Motor neuron (in vitro differentiated cells): ENCODE results near the gene SMC3. TPM values are rescaled to one million over a fixed set of nuclear protein-coding genes. Genes with fewer than 3 reads are reported as not detected.
"Not testable (repeated sequence)": the region's sequence is repeated elsewhere in the genome, so short reads cannot be mapped to it uniquely, and the experiment has no call there.

Experiments used
- ATAC-seq, 8 experiments: fragments of 200-7000 bp; cut with Tn5 transposase; replicated peaks in 6 of 8; 2 replicates each; pipeline ENCODE4 v1.8.0; 2021; ENCODE audit warnings: mild to moderate bottlenecking in 8 of 8, moderate library complexity in 8 of 8
- H3K27ac ChIP-seq, 2 donors: fragments of 250-450 bp; sonication (Bioruptor Pico); 2 replicates each; pipeline ENCODE4 v1.9.0; 2021; ENCODE audit warnings: antibody characterized with exemption in 2 of 2, mild to moderate bottlenecking in 2 of 2, moderate library complexity in 1 of 2
- H3K4me1 ChIP-seq, 2 donors: fragments of 250-450 bp; sonication (Bioruptor Pico); replicated peaks in 1 of 2; 2 replicates each; pipeline ENCODE4 v1.6.1; 2021; ENCODE audit warnings: antibody characterized with exemption in 2 of 2, mild to moderate bottlenecking in 2 of 2, moderate library complexity in 1 of 2
- H3K4me3 ChIP-seq, 5 donors: fragments of 250-450 bp; sonication (Bioruptor Pico); 2 replicates each; pipeline ENCODE4 v1.9.0; 2021; ENCODE audit warnings: antibody characterized with exemption in 5 of 5, mild to moderate bottlenecking in 5 of 5, moderate library complexity in 4 of 5
- WGBS, 10 experiments: fragments of 450-650 bp; shearing (Covaris generic); methylation state at CpG; one replicate each; pipeline ENCODE4 v1.0.0; 2022; 5-methylcytosine and 5-hydroxymethylcytosine counted together
- in situ Hi-C, 9 experiments: fragments of 400-800 bp; cut with MboI; loops; one replicate each; pipeline ENCODE4 v1.15.0; 2021; ENCODE audit warnings: low sequenced_read_pairs in 9 of 9, low pct_unique_long_range_greater_than_20kb in 2 of 9; ENCODE audit not compliant: unreplicated experiment in 9 of 9
- total RNA-seq, 8 experiments: library from RNA; unstranded; fragments of 300-600 nt; gene quantifications; 2 replicates each; pipeline versions ENCODE4 v1.2.3 to v1.2.4, GENCODE V29; 2022

Gene SMC3
- total RNA-seq, 8 experiments from 2014 or later: 15.2 to 92.6 (median 46.6) TPM

DNA sequence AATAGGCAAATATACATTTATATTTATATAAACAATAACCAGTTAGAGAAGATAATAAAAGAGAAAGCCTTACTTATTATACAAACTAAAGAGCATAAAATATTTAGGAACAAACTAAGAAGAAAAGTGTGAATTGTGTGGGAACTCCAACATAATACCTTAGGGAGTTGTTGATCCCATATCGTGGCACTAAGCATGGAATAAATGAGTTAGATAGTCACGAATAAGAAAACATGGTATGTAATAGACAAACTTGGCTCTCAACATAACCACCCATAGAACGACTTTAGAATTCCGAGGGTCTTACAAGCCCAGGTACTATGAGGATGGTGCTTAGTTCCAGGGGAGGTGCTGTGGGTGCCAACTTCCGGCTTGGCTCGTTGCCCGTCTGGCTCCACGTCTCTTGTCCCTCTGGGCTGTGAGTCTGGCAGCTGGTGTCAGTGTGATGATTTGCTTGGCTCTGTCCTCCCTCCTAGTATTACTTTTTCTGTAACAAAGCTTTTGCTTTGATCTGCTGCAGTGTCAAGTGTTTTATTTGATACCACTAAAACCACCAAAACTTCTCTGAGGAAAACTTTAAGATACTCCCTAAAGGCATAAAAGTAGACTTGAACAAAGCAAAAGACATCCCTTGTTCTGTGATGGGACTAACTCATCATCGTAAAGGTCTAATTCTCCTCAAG lies 67.2 kb downstream of the SMC3 start:
- Histone ChIP-seq H3K4me3 (no peak overlapping the region), H3K27ac (no peak overlapping the region), H3K4me1 (peaks cover 12% of the 10 kb centered on the region in 2 donors)
- 19 to 90% (median 78%) methylated on average over 1 to 9 of the region's 9 CpGs for WGBS, 10 experiments
- ATAC-seq: no peak
- in situ Hi-C loops: no loop called here

DNA sequence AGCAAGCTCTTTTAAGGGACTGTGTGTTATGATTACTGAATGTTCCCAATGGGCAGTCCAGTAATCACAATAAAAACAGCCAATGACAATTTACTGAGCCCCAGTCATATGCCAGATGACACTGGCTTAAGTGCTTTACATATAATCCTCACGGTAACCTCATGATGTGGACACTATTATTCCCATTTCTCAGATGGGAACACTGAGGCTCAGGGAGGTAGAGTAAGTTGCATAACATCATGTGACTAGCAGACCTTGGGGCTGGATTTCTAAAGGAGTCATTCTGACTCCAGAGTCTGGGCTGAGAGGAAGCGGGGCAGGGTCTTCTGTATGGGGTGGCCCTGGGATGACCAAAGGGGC lies 69.1 kb downstream of the SMC3 start:
- H3K4me3 ChIP-seq: no peak overlapping the region
- H3K27ac ChIP-seq: no peak overlapping the region
- in situ Hi-C loops: no loop called here
- WGBS, 10 experiments: 100% methylated on average over 1 to 2 of the region's 2 CpGs; no CpG with 5 or more reads in 6 of the 10 experiments
- H3K4me1 ChIP-seq: peaks cover 23% of the 10 kb centered on the region in 2 donors
- no peak for ATAC-seq

DNA sequence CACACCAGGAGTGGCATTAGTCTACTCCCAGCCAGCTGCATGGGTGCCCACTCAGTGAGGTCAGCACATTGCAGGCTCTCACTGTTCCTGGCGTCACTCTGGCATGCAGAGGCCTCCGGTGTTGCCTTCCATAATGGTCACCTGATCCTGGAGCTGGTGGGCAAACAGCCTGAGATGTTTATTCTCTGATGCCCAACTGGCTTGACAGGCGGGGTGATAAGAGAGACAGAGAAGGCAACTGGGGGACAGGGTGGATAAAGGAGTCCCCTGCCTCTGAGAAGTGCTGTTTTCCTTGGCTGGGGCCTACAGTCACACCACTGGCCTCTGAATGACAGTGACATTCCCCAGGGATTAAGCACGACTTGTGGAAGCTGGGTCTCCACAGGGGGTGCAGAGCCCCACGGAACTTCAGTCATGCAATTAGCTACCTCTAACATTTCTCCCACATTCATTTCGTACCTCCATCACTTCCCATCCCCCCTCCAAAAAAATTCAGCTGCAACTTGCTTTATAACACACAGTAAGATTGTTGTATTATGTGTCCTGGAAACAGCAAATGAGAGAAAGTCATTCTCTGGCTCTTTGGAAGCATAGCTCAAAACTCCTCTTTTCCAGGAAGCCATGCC lies 69.5 kb downstream of the SMC3 start:
- H3K27ac ChIP-seq: peak overlapping the region in 1 of 2 donors; percentile 6
- ATAC-seq: peak in 3 of 8 experiments; percentile 23 to 47 (median 30)
- 7 to 67% (median 43%) methylated on average over 1 to 2 of the region's 6 CpGs; no CpG with 5 or more reads in 5 of the 10 experiments for WGBS, 10 experiments
- no peak overlapping the region for H3K4me3 ChIP-seq
- peaks cover 28% of the 10 kb centered on the region in 2 donors for H3K4me1 ChIP-seq
- in situ Hi-C loops: no loop called here

DNA sequence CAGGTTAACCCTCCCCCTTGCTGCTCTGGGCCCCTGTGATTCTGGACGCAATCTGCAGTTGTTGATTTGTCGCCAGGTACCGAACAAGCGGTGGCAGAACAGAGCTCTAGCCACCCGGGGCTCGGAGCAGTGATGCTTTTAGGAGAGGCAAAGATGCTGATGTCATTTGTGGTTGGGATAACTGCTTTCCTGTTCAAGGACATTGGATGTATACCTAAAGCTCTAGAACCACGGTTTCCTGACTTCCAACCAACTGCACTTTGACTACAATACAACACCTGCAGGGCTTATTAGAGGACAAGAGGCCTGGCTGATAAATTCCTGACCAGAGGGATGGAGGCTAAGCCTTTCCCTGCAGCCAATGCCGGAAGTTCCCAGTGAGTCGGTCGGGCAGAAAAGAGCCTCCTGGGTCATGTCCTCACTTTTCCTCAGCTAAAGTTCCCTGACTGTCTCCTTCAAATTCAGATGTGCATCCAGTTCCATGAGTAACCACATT lies 70.1 kb downstream of the SMC3 start:
- 22 to 73% (median 51%) methylated on average over 1 to 8 of the region's 10 CpGs; no CpG with 5 or more reads in 2 of the 10 experiments for WGBS, 10 experiments
- peak in 2 of 8 experiments; percentile 28 to 53 for ATAC-seq
- Histone ChIP-seq H3K4me1 (peaks cover 33 to 34% of the 10 kb centered on the region in 2 donors), H3K4me3 (no peak overlapping the region), H3K27ac (no peak overlapping the region)
- in situ Hi-C loops: no loop called here

DNA sequence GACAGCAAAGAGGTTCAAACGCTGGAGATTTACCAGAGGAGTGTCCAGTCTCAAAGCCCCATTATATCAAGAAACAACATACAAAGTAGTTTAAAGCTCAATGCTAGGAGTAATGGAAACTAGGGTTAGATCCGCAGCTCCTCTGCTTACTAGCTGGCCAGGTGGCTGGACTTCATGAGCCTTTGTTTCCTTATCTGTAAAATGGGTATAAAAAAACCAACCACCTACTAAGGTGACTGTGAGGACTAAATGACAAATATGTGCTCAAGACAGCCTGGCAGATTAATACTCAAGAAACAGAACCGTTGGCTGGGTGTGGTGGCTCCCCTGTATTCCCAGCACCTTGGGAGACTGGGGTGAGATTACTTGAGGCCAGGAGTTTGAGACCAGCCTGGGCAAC lies 70.8 kb downstream of the SMC3 start:
- Histone ChIP-seq H3K27ac (no peak overlapping the region), H3K4me3 (no peak overlapping the region), H3K4me1 (peaks cover 39 to 40% of the 10 kb centered on the region in 2 donors)
- 71 to 100% (median 94%) methylated on average over 1 to 3 of the region's 3 CpGs; no CpG with 5 or more reads in 1 of the 10 experiments for WGBS, 10 experiments
- no peak for ATAC-seq
- in situ Hi-C loops: no loop called here

DNA sequence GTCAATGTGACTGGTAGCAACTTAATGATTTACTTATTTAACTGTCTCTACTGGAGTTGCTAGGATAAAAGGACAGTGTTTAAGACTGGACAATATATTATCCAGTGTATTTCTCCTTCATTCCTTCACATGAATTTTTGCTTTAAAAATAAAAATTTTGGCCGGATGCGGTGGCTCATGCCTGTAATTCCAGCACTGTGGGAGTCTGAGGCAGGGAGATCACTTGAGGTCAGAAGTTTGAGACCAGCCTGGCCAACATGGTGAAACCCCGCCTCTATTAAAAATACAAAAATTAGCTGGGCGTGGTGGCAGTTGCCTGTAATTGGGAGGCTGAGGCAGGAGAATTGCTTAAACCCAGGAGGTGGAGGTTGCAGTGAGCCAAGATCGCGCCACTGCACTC lies 71.6 kb downstream of the SMC3 start:
- peaks cover 39 to 40% of the 10 kb centered on the region in 2 donors for H3K4me1 ChIP-seq
- in situ Hi-C loops, H3K27ac ChIP-seq, H3K4me3 ChIP-seq, ATAC-seq: not testable (repeated sequence)
- WGBS, 10 experiments: 93 to 100% (median 99%) methylated on average over 2 to 6 of the region's 6 CpGs; no CpG with 5 or more reads in 2 of the 10 experiments

DNA sequence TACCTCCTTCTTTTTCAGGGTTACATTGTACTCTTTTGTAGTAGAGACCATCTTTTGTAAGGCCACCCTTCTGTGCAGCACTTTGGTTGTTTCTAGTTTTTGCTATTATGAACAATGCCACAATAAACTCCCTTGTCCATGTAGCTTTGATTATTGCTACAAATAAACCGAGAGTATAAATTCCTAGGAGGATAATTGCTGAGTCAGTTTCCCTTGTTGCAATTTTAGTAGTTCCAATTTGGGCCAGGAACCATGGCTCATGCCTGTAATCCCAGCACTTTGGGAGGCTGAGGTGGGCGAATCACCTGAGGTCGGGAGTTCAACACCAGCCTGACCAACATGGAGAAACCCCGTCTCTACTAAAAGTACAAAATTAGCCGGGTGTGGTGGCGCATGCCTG lies 72.4 kb downstream of the SMC3 start:
- in situ Hi-C loops, H3K27ac ChIP-seq, H3K4me3 ChIP-seq, ATAC-seq: not testable (repeated sequence)
- H3K4me1 ChIP-seq: peaks cover 39 to 40% of the 10 kb centered on the region in 2 donors
- WGBS, 10 experiments: 40 to 100% (median 100%) methylated on average over 1 to 2 of the region's 6 CpGs; no CpG with 5 or more reads in 4 of the 10 experiments

DNA sequence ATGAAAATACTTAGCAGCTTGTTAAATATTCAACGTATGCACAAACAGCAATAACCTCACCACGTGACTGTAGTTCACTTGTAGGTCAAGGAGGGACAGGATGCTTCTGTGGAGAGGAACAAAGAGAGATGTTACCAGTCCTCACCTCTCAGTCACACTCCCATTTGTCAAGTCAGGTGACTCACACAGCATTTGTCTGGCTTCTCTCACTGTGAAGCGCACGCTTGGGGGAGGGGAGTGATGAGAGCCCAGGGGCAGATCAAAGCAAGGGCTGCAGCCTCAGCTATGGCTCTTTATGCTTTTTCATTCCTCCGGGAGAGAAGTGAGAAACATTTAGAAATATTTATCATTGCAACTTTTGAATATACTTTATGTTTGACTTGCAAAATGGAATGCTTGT lies 73.8 kb downstream of the SMC3 start:
- peaks cover 39 to 41% of the 10 kb centered on the region in 2 donors for H3K4me1 ChIP-seq
- 0 to 84% (median 0%) methylated on average over 1 to 5 of the region's 5 CpGs; no CpG with 5 or more reads in 3 of the 10 experiments for WGBS, 10 experiments
- in situ Hi-C loops: no loop called here
- peak overlapping the region; percentile 9 to 65 for H3K27ac ChIP-seq
- peak overlapping the region in 4 of 5 donors; percentile 1 to 70 (median 14) for H3K4me3 ChIP-seq
- ATAC-seq: peak; percentile 15 to 84 (median 72)

DNA sequence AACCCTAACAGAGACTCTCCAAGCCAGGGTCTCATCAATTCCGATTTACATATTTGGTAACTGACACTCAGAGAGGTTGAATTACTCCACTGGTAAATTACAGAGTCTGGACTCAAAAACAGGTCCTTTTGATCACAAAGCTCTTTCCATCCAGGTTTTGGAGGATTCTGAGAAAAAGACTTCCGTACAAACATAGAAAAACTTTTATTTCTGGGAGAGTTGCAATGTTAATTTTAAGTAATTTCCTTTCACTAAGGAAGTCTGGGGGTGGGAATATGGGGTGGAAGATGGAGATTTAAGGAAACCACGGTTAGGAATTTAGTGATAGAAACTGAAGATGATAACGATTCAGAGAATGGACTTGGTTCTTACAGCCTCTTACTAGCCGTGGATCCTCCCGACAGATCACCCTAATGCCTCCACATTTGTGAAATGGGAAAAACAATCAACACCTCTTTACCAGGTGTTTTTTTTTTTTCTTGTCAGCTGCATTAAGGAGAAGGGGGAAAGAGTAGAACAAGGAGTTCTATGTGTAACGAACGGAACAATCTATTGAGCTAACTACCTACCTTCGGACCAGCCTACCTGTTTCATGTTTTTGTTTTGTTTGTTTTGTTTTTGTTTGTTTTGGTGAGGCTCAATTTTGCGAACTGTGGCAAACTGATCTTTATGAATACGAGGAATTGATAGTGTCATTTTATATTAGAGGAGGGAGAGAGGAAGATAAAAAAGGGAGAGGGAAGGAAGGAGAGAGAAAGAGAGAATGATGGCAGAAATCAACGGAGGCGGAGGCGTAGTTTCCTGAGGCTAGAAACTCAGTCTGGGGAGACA lies 74.9 kb downstream of the SMC3 start:
- 14 to 66% (median 40%) methylated on average over 1 to 14 of the region's 14 CpGs for WGBS, 10 experiments
- peak overlapping the region in 1 of 2 donors; percentile 65 for H3K27ac ChIP-seq
- peak overlapping the region; percentile 57 to 84 (median 72) for H3K4me3 ChIP-seq
- in situ Hi-C loops: no loop called here
- H3K4me1 ChIP-seq: peaks cover 36 to 38% of the 10 kb centered on the region in 2 donors
- ATAC-seq: no peak

DNA sequence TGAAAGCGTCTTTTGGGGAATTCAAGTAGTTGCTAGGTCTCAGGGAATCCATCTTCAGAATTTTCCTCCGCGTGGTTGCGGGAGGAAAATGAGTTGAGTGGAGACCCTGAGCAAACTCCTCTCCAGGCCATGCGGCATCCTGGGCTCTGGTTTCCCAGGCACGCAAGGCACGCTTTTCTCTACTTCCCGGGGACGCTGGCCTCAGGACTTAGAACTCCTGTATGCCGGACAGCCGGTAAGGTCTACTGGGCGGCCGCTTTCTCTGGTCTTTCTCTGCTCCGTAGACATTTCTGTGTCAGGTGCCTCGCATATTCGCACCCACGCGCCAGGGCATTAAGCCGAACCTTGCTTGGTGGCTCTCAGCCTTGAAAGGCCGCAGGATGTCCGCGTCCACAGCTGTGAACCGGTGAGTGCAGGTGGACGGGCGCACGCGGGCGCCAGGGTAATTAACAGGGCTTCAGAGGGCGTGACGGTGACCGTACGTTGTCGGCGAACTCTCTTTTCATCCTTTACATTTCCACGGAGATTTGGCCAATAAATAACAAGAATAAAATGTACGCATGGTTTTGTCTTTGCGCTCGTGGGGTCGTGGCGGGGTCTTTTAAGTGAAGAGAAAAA lies 75.6 kb downstream of the SMC3 start:
- peak overlapping the region in 1 of 2 donors; percentile 72 for H3K27ac ChIP-seq
- in situ Hi-C loops: no loop called here
- 0 to 33% (median 3%) methylated on average over 2 to 27 of the region's 40 CpGs; no CpG with 5 or more reads in 1 of the 10 experiments for WGBS, 10 experiments
- peaks cover 38 to 40% of the 10 kb centered on the region in 2 donors for H3K4me1 ChIP-seq
- peak overlapping the region; percentile 57 to 84 (median 72) for H3K4me3 ChIP-seq
- ATAC-seq: peak in 1 of 8 experiments; percentile 7

DNA sequence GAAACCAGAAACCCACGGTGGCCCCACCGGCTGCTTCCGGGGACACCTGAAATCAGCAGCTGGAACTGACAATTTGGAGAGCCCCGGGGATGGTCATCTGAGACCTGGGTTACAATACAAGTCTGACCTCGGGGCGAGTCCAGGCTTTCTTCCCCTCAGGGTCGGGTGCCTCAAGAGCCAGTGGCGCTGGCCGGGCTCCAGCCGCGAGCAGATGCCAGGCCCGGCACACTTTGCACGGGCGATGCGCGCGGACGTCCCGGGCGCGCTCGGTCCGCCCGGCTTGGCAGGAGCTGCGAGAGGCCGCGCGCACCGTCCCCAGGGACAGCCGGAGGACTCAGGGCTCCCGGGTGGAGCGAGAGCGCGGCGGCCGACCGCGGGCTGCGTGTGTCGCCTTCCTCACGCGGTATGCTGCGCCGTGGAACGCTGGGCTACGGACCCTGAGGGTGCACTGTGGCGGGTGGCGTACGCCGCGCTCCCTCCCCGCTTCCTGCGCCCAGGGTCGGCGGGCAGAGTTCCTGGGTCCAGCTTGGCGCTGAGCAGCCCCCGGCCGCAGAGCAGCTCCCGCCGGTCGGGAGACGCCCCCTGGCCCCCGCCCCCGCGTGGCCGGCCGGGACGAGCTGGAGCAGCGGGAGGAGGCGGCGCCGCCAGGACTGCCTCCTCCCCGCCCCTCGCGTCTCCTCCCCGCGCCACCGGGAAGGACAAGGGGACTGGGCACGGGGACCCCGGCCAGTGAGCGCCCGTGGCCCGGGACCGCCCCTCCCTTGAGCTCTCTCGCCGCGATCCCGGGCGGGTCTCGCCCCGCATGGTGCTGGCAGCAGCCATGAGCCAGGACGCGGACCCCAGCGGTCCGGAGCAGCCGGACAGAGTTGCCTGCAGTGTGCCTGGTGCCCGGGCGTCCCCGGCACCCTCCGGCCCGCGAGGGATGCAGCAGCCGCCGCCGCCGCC lies 76.4 kb downstream of the SMC3 start, which contains the start of gene RBM20:
RBM20 (plus strand) TSS at position 684 of the 945 bp plus-strand sequence; CDS start at position 803, 119 bp downstream.
- ATAC-seq: peak; percentile 61 to 79 (median 73)
- H3K27ac ChIP-seq: peak within 1 kb of the TSS; percentile 49 to 72
- peaks cover 41 to 48% of the 10 kb centered on the region in 2 donors for H3K4me1 ChIP-seq
- in situ Hi-C loops: no loop called here
- WGBS, 10 experiments: 0 to 7% (median 0%) methylated on average over 1 to 16 of the region's 106 CpGs; no CpG with 5 or more reads in 4 of the 10 experiments
- peak within 1 kb of the TSS; percentile 57 to 84 (median 72) for H3K4me3 ChIP-seq
